A549 (cell line): ENCODE results near the gene WBP1L.

ENCODE experiments used
- CHD4 ChIP-seq: fragments of 200-600 bp; sonication (generic); IDR thresholded peaks from 2 replicates; pipeline ENCODE4 v1.6.1; 2016; ENCODE audit warnings: antibody characterized with exemption, mild to moderate bottlenecking, borderline replicate concordance
- SMC3 ChIP-seq: fragments of >200 bp; sonication (Bioruptor Twin); formaldehyde crosslinking; IDR thresholded peaks from 3 replicates; pipeline ENCODE4 v1.6.1; 2018; ENCODE audit warnings: inconsistent platforms
- TF ChIP-seq, protein P1 (sequence below): fragments of >200 bp; sonication (Bioruptor Twin); formaldehyde crosslinking; IDR thresholded peaks from 3 replicates; pipeline ENCODE4 v1.5.1; 2016

DNA sequence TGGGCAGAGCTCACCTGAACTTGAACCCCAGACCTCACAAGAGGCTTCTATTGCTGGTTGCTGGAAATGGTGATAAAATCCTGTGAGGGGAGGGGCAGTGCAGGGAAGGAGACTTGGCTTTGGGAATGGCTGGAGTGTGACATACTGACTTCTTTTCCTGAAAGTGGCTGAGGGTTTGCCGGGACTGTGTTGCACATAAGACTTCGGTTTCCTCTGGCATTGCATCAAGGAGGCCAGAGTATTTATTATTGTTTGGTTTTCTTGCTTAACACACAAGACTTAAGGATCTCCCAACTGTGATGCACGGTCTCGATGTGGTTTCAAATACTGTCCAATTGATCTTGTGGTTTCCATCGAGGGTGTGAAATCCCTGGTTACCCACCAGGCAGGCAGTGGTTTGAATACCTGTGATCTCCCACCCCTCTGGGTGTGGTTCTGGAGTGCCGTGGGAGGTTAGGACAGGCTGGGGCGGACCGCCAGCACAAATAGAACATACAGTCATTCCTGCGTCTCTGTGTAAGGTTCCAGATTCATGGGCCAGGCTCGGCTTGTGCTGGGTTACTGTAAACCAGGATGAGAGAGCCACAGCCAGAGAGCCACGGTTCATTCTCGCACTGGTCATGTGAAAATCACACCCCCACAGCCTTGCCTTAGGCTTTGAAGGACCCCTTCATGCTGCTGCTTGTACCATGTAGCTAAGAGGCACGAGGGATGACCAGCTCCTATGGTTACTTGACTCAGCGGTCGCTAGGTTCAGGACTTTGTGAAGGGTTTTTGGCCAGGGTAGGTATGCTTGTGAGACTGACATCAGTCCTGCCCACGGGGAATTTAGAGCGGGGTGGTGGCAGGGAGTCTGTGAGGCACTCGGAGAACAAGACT, 39.2 kb downstream of the WBP1L start:
- TF ChIP-seq SMC3, result no peak
- no peak for TF ChIP-seq CHD4
- TF ChIP-seq, protein P1, sequence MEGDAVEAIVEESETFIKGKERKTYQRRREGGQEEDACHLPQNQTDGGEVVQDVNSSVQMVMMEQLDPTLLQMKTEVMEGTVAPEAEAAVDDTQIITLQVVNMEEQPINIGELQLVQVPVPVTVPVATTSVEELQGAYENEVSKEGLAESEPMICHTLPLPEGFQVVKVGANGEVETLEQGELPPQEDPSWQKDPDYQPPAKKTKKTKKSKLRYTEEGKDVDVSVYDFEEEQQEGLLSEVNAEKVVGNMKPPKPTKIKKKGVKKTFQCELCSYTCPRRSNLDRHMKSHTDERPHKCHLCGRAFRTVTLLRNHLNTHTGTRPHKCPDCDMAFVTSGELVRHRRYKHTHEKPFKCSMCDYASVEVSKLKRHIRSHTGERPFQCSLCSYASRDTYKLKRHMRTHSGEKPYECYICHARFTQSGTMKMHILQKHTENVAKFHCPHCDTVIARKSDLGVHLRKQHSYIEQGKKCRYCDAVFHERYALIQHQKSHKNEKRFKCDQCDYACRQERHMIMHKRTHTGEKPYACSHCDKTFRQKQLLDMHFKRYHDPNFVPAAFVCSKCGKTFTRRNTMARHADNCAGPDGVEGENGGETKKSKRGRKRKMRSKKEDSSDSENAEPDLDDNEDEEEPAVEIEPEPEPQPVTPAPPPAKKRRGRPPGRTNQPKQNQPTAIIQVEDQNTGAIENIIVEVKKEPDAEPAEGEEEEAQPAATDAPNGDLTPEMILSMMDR, result no peak
